ENCODE measurements around the gene AKR1E2. TPM values are rescaled to one million over a fixed set of nuclear protein-coding genes. Genes with fewer than 3 reads are reported as not detected.
A peak's percentile ranks its signal among the peaks of the same experiment; 100 is the strongest.
"Not testable (repeated sequence)": the region's sequence is repeated elsewhere in the genome, so short reads cannot be mapped to it uniquely, and the experiment has no call there.

AKR1E2 gene
- polyA plus RNA-seq, 3 donors = 5.2 to 11.3 (median 7.3) TPM

DNA sequence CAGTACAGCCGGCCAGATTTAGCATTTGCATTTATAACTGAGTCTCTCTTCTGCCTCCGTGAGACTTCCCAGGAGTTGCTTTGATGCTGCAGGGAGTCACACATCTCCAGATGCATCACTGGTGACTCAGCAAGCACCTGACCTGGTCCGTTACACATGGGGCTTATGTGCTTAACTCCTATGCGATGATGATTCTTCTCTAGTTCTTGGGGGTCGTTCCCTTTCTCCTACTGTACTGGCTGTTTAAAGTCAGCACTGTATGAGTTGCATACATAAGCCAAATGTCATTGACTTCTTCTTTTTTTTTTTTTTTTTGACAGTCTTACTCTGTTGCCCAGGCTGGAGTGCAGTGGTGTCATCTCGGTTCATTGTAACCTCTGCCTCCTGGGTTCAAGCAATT lies 13.0 kb upstream of the AKR1E2 start:
- no peak for DNase-seq (ENCODE audit: low read depth in 3 of 3, low spot score in 2 of 3)

DNA sequence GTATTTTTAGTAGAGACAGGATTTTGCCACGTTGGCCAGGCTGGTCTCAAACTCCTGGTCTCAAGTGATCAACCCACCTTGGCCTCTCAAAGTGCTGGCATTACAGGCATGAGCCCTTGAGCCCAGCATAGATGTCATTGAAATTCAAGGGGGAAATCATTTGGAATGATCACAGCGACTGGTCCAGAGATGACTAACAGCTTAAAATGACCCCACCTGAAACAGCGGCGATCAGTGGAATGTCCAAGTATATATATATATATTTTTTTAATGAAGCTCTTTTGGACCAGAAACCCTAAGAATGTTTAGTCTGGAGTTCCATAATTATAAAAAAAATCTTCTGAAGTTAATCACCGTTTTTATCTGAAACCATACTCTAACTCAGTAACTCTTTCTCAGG lies 12.5 kb upstream of the AKR1E2 start:
- no peak for DNase-seq (ENCODE audit: low read depth in 3 of 3, low spot score in 2 of 3)

DNA sequence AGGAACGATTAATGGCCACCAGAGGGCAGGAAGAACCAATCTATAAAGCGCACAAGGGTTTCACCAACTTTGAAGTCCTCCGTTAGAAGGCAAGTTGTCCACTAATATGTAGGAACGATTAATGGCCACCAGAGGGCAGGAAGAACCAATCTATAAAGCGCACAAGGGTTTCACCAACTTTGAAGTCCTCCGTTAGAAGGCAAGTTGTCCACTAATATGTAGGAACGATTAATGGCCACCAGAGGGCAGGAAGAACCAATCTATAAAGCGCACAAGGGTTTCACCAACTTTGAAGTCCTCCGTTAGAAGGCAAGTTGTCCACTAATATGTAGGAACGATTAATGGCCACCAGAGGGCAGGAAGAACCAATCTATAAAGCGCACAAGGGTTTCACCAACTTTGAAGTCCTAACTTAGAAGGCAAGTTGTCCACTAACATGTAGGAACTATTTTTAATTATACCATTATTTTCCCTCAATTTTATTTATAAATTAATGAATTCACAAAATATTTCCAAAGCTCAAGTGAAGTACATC lies 10.3 kb upstream of the AKR1E2 start:
- not testable (repeated sequence) for DNase-seq (ENCODE audit: low read depth in 3 of 3, low spot score in 2 of 3)

- no peak for DNase-seq (ENCODE audit: low read depth in 3 of 3, low spot score in 2 of 3)
Observed at GRCh38 chr10:4816966-4817365, 9.0 kb upstream of the AKR1E2 start.

DNA sequence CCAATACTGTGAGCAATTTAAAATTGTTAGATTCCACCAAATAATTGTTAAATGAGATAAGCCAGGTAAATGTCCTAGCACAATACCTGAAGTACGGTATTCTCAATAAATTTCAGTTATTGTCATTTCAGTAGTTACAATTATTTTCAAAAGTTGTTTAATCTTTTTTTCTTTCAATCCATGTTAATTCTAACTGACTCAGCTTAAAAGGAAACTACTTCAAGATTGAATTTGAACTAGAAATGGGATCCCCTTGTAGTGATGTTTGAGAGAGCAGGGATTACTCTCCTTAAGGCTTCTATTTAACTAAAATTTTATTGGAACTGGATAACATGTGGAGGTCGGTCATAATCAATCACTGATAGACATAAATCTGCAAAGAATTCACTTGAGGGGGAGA lies 6.9 kb upstream of the AKR1E2 start:
- DNase-seq (ENCODE audit: low read depth in 3 of 3, low spot score in 2 of 3) = no peak

DNA sequence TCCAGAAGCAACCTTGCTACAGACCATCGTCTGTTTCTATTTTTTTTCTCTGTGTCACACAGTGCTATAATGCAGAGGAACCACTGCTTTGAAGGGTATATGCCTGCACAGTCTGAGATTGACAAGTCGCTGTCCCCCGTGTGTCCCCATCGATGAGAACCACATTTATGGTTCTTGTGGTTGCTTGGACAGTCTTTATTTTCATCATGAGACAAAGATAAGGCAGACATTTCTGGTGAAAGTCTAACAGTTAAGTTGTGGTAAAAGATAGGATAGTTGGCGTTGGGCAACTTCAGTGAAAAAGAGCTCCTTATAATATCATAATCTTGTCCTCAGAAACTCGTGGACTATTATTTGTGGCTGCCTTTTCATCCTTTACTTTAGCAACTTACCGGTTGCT lies 6.3 kb upstream of the AKR1E2 start:
- no peak for DNase-seq (ENCODE audit: low read depth in 3 of 3, low spot score in 2 of 3)

DNA sequence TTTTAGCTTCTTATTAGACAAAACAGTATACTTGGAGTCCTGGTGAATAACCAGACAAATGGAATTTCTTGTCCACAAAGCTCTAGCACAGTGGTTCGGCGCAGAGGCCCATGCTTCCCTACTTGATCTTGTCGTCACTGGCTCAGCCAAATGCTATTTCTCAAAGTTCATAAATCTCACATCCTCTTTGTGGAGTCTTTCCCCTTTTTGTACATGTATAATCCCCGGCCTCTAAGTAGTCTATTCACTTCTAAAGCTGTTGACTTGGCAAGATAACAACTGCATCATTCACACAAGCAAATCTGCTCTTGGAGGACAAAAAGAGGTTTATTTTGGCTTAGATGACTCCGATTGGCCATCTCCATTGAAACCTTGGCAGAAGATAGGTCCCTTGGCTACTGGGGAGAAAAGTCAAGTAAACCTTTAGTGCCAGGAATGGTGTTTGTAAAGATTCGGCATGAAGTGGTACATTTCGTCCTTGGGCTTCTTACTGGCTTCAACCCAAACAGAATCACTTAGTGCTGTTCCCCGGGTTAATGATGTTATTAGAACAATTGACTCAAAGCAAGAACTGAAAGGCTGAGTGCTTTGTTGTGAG lies 5.1 kb upstream of the AKR1E2 start:
- no peak for DNase-seq (ENCODE audit: low read depth in 3 of 3, low spot score in 2 of 3)

DNA sequence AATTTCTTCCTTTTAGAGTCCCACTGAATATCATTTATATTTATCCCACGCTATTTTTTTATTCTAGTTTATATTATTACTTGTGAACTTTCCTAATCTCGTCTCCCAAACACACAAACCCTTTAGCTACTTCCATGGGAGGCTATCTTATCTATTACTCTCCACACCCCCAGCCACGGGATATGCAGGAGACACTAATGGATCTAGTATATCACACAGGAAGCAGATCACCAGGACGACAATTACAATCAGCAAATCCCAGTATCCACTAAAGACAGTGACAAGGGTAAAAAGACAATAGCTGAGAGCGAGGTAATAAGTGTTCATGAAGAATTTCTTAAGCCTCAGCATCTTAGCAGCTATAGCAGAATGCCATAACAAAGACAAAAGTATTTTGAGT lies 3.8 kb upstream of the AKR1E2 start:
- DNase-seq (ENCODE audit: low read depth in 3 of 3, low spot score in 2 of 3) = no peak

DNA sequence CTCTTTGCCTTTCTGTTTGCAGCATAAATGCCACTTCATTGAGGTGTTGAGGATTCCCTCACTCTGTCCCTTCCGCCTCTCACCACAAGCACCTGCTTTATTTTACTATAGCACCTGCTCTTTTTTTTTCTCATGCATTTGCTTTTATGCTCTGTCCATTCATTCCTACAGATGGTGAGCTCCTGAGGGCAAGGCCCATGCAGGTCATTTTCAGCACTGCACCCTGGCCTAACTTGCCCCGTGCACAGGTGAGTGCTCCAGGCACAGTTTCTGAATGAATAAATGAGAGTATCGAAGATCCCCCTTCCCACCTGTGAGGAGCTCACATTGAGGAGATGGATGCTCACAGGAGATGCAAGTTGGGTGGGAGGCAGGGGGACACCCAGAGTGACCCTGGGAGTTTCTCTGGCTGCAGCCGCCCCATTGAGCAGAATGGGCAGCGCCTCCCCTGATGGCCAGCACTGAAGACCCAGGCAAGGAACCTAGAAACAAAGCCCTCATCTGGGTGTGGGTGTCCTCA lies 1.2 kb upstream of the AKR1E2 start:
- no peak for DNase-seq (ENCODE audit: low read depth in 3 of 3, low spot score in 2 of 3)

DNA sequence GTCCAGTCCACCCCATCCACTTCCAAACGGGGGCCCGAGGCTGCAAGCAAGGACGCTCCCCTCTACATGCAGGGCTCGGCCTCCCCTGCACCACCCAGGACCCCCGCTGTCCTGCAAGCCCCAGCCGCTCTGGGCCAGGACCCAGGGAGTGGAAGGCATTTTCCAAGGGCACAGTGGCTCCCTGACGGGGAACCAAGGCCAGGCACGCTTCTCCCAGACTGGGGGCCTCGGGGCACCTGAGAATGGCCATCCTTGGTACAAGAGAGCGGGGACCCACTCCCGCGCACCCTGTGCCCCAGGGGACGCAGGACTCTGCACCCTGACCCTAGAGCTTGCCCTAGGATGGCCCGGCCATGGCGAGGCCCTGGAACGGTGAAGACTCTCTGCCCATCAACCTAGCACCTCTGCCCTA lies 545 bp upstream of the AKR1E2 start:
- DNase-seq (ENCODE audit: low read depth in 3 of 3, low spot score in 2 of 3) = no peak

GRCh38 chr10:4826792-4827324 lies 851 bp downstream of the AKR1E2 start:
- no peak for DNase-seq (ENCODE audit: low read depth in 3 of 3, low spot score in 2 of 3)

DNA sequence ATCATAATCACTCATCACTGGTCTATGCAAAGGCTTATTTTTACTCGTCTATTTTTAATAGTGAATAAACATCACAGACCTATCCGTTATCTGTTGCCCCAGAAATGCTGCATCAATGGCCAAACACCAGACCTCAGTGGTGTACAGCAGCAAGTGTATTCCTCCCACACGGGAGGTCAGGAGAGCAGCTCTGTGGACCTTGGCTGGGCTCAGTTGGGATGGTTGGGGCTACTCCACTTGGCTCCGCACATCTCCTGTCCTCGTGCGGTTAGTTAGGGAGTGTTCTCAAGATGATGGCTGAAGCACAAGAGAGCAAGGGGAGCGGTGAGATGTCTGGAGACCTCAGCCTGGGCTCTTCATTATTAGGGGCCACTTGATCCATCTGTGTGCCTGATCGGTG lies 2.0 kb downstream of the AKR1E2 start:
- DNase-seq (ENCODE audit: low read depth in 3 of 3, low spot score in 2 of 3) = no peak

- DNase-seq (ENCODE audit: low read depth in 3 of 3, low spot score in 2 of 3) = no peak
Observed at GRCh38 chr10:4830551-4830950, 4.5 kb downstream of the AKR1E2 start.

GRCh38 chr10:4831091-4831490 lies 5.1 kb downstream of the AKR1E2 start:
- no peak for DNase-seq (ENCODE audit: low read depth in 3 of 3, low spot score in 2 of 3)

- no peak for DNase-seq (ENCODE audit: low read depth in 3 of 3, low spot score in 2 of 3)
Observed at GRCh38 chr10:4833286-4833685, 7.3 kb downstream of the AKR1E2 start.

DNA sequence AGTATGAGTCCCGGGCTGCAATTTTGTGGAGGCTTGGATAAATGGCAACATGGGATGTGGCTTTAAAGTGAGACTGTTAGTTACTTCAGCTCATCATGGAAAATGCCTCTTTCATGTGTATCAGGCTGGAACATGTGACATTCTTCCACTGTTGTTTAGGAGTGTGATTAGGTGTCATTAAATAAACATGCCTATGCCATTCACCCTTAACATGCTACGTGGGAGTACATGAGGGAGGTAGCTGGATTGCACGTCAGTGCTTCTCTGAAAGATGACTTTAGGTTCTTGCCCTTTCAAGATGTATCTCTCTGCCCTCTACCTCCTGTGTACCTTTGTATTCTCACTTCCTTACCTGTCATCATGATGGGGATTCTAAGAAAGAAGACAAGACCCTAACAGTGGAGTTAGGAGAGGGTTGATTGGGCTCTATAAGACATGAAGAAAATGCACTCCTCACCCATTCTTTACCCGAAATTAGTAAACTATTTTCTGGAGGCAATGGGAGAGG lies 8.9 kb downstream of the AKR1E2 start:
- peak in 1 of 3 donors; percentile 44 for DNase-seq (ENCODE audit: low read depth in 3 of 3, low spot score in 2 of 3)

- DNase-seq (ENCODE audit: low read depth in 3 of 3, low spot score in 2 of 3) = no peak
Observed at GRCh38 chr10:4835494-4835918, 9.5 kb downstream of the AKR1E2 start.

DNA sequence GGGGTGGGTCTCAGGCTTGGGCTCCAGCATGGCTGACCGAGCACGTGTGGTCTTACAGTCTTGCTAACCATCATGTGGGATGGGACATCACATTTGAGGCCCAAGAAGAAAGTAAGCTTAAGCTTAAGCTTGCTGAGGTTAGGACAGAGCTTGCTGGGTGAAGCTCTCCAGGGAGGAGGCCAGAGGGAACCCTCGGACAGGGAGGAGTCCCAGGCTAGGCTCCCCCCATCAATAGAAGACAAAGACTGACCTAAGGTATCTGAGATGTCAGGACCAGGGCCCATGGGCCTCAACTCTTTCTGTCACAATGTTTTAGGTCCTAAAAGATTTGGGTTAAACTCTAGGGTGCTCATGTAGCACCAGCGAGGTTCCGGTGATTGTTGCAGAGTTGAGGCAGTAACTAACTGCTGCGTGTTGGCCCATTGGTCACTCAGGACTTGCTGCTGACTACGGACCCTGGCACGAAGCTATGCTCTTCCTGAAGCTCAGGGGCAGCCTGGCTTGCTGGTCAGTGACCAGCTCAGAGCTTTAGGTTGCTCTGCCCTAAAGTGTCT lies 10.5 kb downstream of the AKR1E2 start:
- no peak for DNase-seq (ENCODE audit: low read depth in 3 of 3, low spot score in 2 of 3)

GRCh38 chr10:4837551-4837950 lies 11.5 kb downstream of the AKR1E2 start:
- no peak for DNase-seq (ENCODE audit: low read depth in 3 of 3, low spot score in 2 of 3)

DNA sequence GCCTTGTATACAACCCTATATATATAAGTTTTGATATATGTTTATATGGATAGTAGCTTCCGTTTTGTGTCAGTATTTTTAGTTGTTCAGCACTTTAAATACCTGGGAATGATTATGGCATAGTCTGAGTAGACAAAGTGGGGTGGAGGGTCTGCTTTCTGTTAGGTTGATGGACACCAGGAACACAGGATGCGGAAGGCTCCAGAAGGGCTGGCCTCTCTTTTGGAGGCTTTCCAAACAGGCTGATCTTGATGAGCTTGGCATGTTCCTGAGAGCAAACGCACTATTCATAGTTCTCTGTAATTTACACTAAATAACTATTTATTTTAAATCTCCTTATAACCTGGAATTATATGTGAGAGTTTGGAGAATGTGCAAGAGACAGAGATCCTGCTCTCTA lies 12.7 kb downstream of the AKR1E2 start:
- DNase-seq (ENCODE audit: low read depth in 3 of 3, low spot score in 2 of 3) = no peak

DNA sequence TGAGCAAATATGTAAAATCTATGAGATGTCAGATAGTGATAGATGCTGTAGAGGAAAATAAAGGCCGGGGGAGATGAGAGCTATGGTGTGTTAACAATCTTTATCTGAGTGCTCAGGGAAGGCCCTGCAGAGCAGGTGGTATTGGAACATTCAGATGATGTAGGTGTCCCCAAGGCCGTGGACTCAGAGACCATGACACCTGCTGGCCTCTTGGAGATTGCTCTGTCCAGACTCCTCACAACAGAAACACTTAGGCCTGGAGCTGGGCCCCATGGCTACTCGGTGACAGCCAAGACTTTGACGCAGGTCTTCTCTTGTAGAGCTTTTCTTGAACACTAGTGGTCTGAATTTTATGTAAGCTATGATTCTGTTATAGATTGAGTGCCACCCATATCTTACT lies 13.3 kb downstream of the AKR1E2 start:
- DNase-seq (ENCODE audit: low read depth in 3 of 3, low spot score in 2 of 3) = no peak

DNA sequence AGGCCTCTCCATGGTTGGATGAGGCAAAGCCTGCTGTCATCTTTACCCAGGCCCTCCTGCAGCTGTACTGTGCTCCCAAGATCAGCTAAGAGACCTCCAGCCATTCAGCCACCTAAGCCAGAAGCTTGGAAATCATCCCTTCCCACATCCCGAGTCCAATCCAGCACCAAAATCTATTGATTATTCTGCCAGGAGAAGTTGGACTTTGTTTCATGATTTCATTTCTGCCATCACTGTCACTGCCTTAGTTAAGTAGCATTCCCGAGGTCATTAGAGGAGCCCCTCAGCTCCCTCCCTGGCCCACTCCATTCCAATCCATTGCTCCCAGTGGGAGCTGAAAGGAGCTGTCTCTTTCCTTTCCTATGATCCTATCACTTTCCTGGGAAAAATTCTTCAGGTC lies 14.1 kb downstream of the AKR1E2 start:
- no peak for DNase-seq (ENCODE audit: low read depth in 3 of 3, low spot score in 2 of 3)
